Neutrophil (primary cell): ENCODE measurements around the gene LRRC39.
"Not testable (repeated sequence)": the region's sequence is repeated elsewhere in the genome, so short reads cannot be mapped to it uniquely, and the experiment has no call there.

ENCODE experiments used
- H3K27ac ChIP-seq: fragments of 200-600 bp; sonication (generic); 2 replicates; pipeline ENCODE4 v1.5.1; 2016; ENCODE audit warnings: mild to moderate bottlenecking, moderate library complexity
- H3K27me3 ChIP-seq: fragments of 200-600 bp; sonication (generic); 2 replicates; pipeline ENCODE4 v1.6.0; 2016; ENCODE audit warnings: mild to moderate bottlenecking
- H3K36me3 ChIP-seq: fragments of 200-600 bp; sonication (generic); 2 replicates; pipeline ENCODE4 v1.5.1; 2017
- H3K4me1 ChIP-seq, 2 experiments: fragments of 200-600 bp in 1 of 2; sonication (generic) in 1 of 2; 1 replicate in 1 of 2; 2 replicates in 1 of 2; pipeline versions ENCODE4 v1.5.1 to v1.6.1; 2013 to 2016; ENCODE audit warnings: low read depth in 1 of 2, low read length in 1 of 2, mild to moderate bottlenecking in 1 of 2, moderate library complexity in 1 of 2; ENCODE audit not compliant: control insufficient read depth in 1 of 2, insufficient read depth in 1 of 2
- H3K4me3 ChIP-seq, 2 experiments: fragments of 200-600 bp in 1 of 2; sonication (generic) in 1 of 2; 1 replicate in 1 of 2; 2 replicates in 1 of 2; pipeline ENCODE4 v1.5.1; 2013 to 2016; ENCODE audit warnings: low read depth in 1 of 2, low read length in 1 of 2, mild to moderate bottlenecking in 1 of 2, moderate library complexity in 1 of 2
- H3K9me3 ChIP-seq: fragments of 200-600 bp; sonication (generic); 2 replicates; pipeline ENCODE4 v1.5.1; 2016
- CTCF ChIP-seq: fragments of 200-600 bp; sonication (generic); IDR thresholded peaks from 2 replicates; pipeline ENCODE4 v1.5.1; 2016; ENCODE audit warnings: antibody characterized with exemption

Gene LRRC39

GRCh38 chr1:100213141-100213540 is 35.1 kb upstream of the LRRC39 start:
- no peaks in the 10 kb centered on the region for H3K27me3 ChIP-seq
- TF ChIP-seq CTCF, result no peak
- H3K9me3 ChIP-seq, result no peaks in the 10 kb centered on the region
- peaks cover 0 to 1% of the 10 kb centered on the region in 2 experiments for H3K4me1 ChIP-seq
- H3K4me3 ChIP-seq, result no peak overlapping the region
- H3K36me3 ChIP-seq, result peaks cover 41% of the 10 kb centered on the region
- no peak overlapping the region for H3K27ac ChIP-seq

GRCh38 chr1:100206301-100206700 is 28.2 kb upstream of the LRRC39 start:
- H3K27me3 ChIP-seq, result no peaks in the 10 kb centered on the region
- H3K4me3 ChIP-seq, result no peak overlapping the region
- peaks cover 23% of the 10 kb centered on the region for H3K36me3 ChIP-seq
- no peak overlapping the region for H3K27ac ChIP-seq
- no peak for TF ChIP-seq CTCF
- no peaks in the 10 kb centered on the region for H3K4me1 ChIP-seq
- no peaks in the 10 kb centered on the region for H3K9me3 ChIP-seq

- H3K36me3 ChIP-seq, result peaks cover 19% of the 10 kb centered on the region
- H3K4me3 ChIP-seq, H3K27ac ChIP-seq, H3K4me1 ChIP-seq, H3K27me3 ChIP-seq, H3K9me3 ChIP-seq: not testable (repeated sequence)
Measured at GRCh38 chr1:100205593-100205992, 27.5 kb upstream of the LRRC39 start.

GRCh38 chr1:100205103-100205502 is 27.0 kb upstream of the LRRC39 start:
- not testable (repeated sequence) for H3K27me3 ChIP-seq, H3K4me3 ChIP-seq, H3K27ac ChIP-seq, H3K4me1 ChIP-seq, H3K9me3 ChIP-seq
- peaks cover 24% of the 10 kb centered on the region for H3K36me3 ChIP-seq

- H3K36me3 ChIP-seq, result peaks cover 18% of the 10 kb centered on the region
- not testable (repeated sequence) for H3K4me1 ChIP-seq, H3K27me3 ChIP-seq, H3K4me3 ChIP-seq, H3K27ac ChIP-seq, H3K9me3 ChIP-seq
Measured at GRCh38 chr1:100202703-100203102, 24.6 kb upstream of the LRRC39 start.

GRCh38 chr1:100200060-100200459 is 22.0 kb upstream of the LRRC39 start:
- H3K4me1 ChIP-seq, H3K4me3 ChIP-seq, H3K27ac ChIP-seq, H3K9me3 ChIP-seq, H3K27me3 ChIP-seq: not testable (repeated sequence)
- H3K36me3 ChIP-seq, result peaks cover 13% of the 10 kb centered on the region

- H3K27me3 ChIP-seq, result no peaks in the 10 kb centered on the region
- H3K36me3 ChIP-seq, result peaks cover 13% of the 10 kb centered on the region
- H3K4me1 ChIP-seq, result no peaks in the 10 kb centered on the region
- H3K4me3 ChIP-seq, result no peak overlapping the region
- no peak overlapping the region for H3K27ac ChIP-seq
- no peak for TF ChIP-seq CTCF
- H3K9me3 ChIP-seq, result no peaks in the 10 kb centered on the region
Measured at GRCh38 chr1:100198596-100198995, 20.5 kb upstream of the LRRC39 start.

- Histone ChIP-seq H3K27ac (no peak overlapping the region), H3K27me3 (no peaks in the 10 kb centered on the region), H3K9me3 (no peaks in the 10 kb centered on the region), H3K4me3 (no peak overlapping the region), H3K4me1 (no peaks in the 10 kb centered on the region), H3K36me3 (no peaks in the 10 kb centered on the region)
- TF ChIP-seq CTCF, result no peak
Measured at GRCh38 chr1:100188617-100189016, 10.6 kb upstream of the LRRC39 start.
